K562 (cell line): ENCODE data around the gene SPATA16. TPM values are rescaled to one million over a fixed set of nuclear protein-coding genes. Genes with fewer than 3 reads are reported as not detected.

ENCODE experiments used
- ATAC-seq: fragments of 200-7000 bp; cut with Tn5 transposase; 3 replicates; pipeline ENCODE4 v1.9.1; 2020; ENCODE audit warnings: moderate library complexity
- BruUV-seq: library from RNA; stranded (reverse); fragments of 400-500 nt; replicated peaks from 2 replicates; lab custom pipeline; 2021; lab: Mats Ljungman, UMichigan
- CTCF ChIA-PET: fragments of 300-600 bp; formaldehyde crosslinking; extraction: SDS; loops from one replicate; lab custom pipeline; 2021; ENCODE audit warnings: low intra/inter-chr PET ratio; lab: Yijun Ruan, JAX
- POLR2A ChIA-PET: fragments of 300-600, 350-650 bp; sonication (Branson Sonifier 250); formaldehyde crosslinking; extraction: SDS; loops from one replicate; lab custom pipeline; 2021; ENCODE audit warnings: antibody characterized with exemption, inconsistent platforms; lab: Yijun Ruan, JAX
- DNase-seq, 4 experiments: peaks; one replicate each; pipeline versions ENCODE4 v3.0.0 to v3.0.0-alpha.2; 2011 to 2018; ENCODE audit warnings: low spot score in 3 of 4, mixed read lengths in 3 of 4; ENCODE audit errors: extremely low read depth in 1 of 4
- FAIRE-seq: peaks from 2 replicates; lab custom pipeline; 2011; peaks lifted over from hg19 to GRCh38; lab: Jason Lieb, UNC
- H2AFZ ChIP-seq: 2 replicates; pipeline ENCODE4 v1.6.0; 2011; ENCODE audit warnings: low read depth, low read length, control low read depth, inconsistent platforms
- H3K27ac ChIP-seq: fragments of 200-600 bp; 3 replicates; pipeline ENCODE4 v1.8.0; 2011; ENCODE audit warnings: low read depth, mild to moderate bottlenecking, control low read depth, inconsistent platforms, low read length, moderate library complexity, mixed read lengths; ENCODE audit errors: extremely low read depth
- H3K27me3 ChIP-seq, 2 experiments: fragments of 300-600 bp in 1 of 2; 2 replicates in 1 of 2; 3 replicates in 1 of 2; pipeline versions ENCODE4 v1.6.0 to v1.8.0; 2011; ENCODE audit warnings: inconsistent platforms in 2 of 2, low read length in 2 of 2, mild to moderate bottlenecking in 1 of 2, mixed read lengths in 1 of 2, moderate library complexity in 1 of 2; ENCODE audit not compliant: control insufficient read depth in 2 of 2, insufficient read depth in 2 of 2
- H3K36me3 ChIP-seq: fragments of 300-600 bp; 3 replicates; pipeline ENCODE4 v1.8.0; 2011; ENCODE audit warnings: mild to moderate bottlenecking, low read length, inconsistent platforms; ENCODE audit not compliant: control insufficient read depth, insufficient read depth
- H3K4me1 ChIP-seq, 2 experiments: fragments of 200-600 bp in 1 of 2; replicated peaks in 1 of 2; 2 replicates in 1 of 2; 3 replicates in 1 of 2; pipeline versions ENCODE4 v1.5.1 to v1.8.0; 2011; ENCODE audit warnings: inconsistent platforms in 2 of 2, low read length in 2 of 2, mild to moderate bottlenecking in 1 of 2, mixed read lengths in 1 of 2, moderate library complexity in 1 of 2; ENCODE audit not compliant: control insufficient read depth in 2 of 2, insufficient read depth in 2 of 2
- H3K4me2 ChIP-seq: 2 replicates; pipeline ENCODE4 v1.6.1; 2011; ENCODE audit warnings: low read length, control low read depth, inconsistent platforms, mixed read lengths; ENCODE audit not compliant: insufficient read depth
- H3K4me3 ChIP-seq: fragments of 200-600 bp; sonication (generic), shearing (Covaris generic); 2 replicates; pipeline ENCODE4 v1.5.1; 2016; ENCODE audit warnings: control low read depth, inconsistent platforms
- H3K79me2 ChIP-seq: fragments of 200-600 bp; 3 replicates; pipeline ENCODE4 v1.8.0; 2011; ENCODE audit warnings: low read length, inconsistent platforms; ENCODE audit not compliant: control insufficient read depth, insufficient read depth
- H3K9ac ChIP-seq, 2 experiments: 2 replicates each; pipeline versions ENCODE4 v1.6.0 to v1.6.1; 2011; ENCODE audit warnings: low read depth in 2 of 2, low read length in 2 of 2, control low read depth in 1 of 2, inconsistent platforms in 1 of 2, mild to moderate bottlenecking in 1 of 2, mixed read lengths in 1 of 2; ENCODE audit not compliant: insufficient read depth in 1 of 2
- H3K9me1 ChIP-seq: one replicate; pipeline ENCODE4 v1.6.0; 2011; ENCODE audit warnings: inconsistent platforms, mild to moderate bottlenecking, low read length, moderate library complexity; ENCODE audit not compliant: control insufficient read depth, insufficient read depth
- H3K9me3 ChIP-seq: replicated peaks from 2 replicates; pipeline ENCODE4 v1.5.1; 2011; ENCODE audit warnings: low read depth, low read length, inconsistent platforms; ENCODE audit not compliant: control insufficient read depth, insufficient read depth
- H4K20me1 ChIP-seq: replicated peaks from 2 replicates; pipeline ENCODE4 v1.6.1; 2011; ENCODE audit warnings: low read length, inconsistent platforms, mixed read lengths; ENCODE audit not compliant: control insufficient read depth, insufficient read depth
- BHLHE40 ChIP-seq: IDR thresholded peaks from 2 replicates; pipeline ENCODE4 v1.6.1; 2011; ENCODE audit warnings: low read length, improper control_type of control experiment
- CBFA2T2 ChIP-seq: fragments of 450-650 bp; conservative IDR thresholded peaks from 2 replicates; pipeline ENCODE4 v1.6.1; 2017; ENCODE audit warnings: mild to moderate bottlenecking
- HEY1 ChIP-seq: fragments of 250-450 bp; sonication (Bioruptor Pico); IDR thresholded peaks from 2 replicates; pipeline ENCODE4 v1.5.0; 2020; ENCODE audit warnings: mild to moderate bottlenecking, moderate library complexity, borderline replicate concordance
- HNRNPLL ChIP-seq: fragments of 200-400 bp; formaldehyde crosslinking; IDR thresholded peaks from 2 replicates; pipeline ENCODE4 v1.6.1; 2017; ENCODE audit warnings: low read length, low read depth, mild to moderate bottlenecking; ENCODE audit not compliant: poor library complexity, severe bottlenecking
- RAD51 ChIP-seq: fragments of 450-650 bp; IDR thresholded peaks from 2 replicates; pipeline ENCODE4 v1.7.1; 2016; ENCODE audit warnings: low read depth, mild to moderate bottlenecking, borderline replicate concordance
- USF2 ChIP-seq: sonication (generic); formaldehyde crosslinking; IDR thresholded peaks from 2 replicates; pipeline ENCODE4 v1.5.0; 2020; ENCODE audit warnings: missing genetic modification reagents
- WGBS: fragments of 100-300 bp; shearing (Covaris generic); methylation state at CpG from one replicate; pipeline ENCODE4 v1.1.6; 2016; ENCODE audit warnings: low coverage, mixed read lengths; ENCODE audit not compliant: insufficient coverage; ENCODE audit errors: missing lambda C conversion rate; 5-methylcytosine and 5-hydroxymethylcytosine counted together
- in situ Hi-C: fragments of 300-500 bp; cut with MboI; formaldehyde crosslinking; loops from 4 replicates; pipeline ENCODE4 v1.15.0; 2018; ENCODE audit warnings: inconsistent platforms, mixed read lengths
- intact Hi-C: fragments of 100-400 bp; cut with micrococcal nuclease; formaldehyde crosslinking; loops from 2 replicates; pipeline ENCODE4 v1.14.2; 2022
- polyA plus RNA-seq, 8 experiments: library from polyadenylated mRNA; depleted of rRNA in 4 of 8; stranded (reverse) in 5 of 8; unstranded in 3 of 8; fragments of >200 nt; fragmentation: Nextera tagmentation in 2 of 8; fragmentation: Illumina TruSeq in 1 of 8; extraction: Ambion mirVana in 2 of 8; extraction: Trizol in 1 of 8; gene quantifications; 2 replicates each; pipeline versions ENCODE4 v1.2.1 to v1.2.3, GENCODE V29; 2011 to 2014; ENCODE audit warnings: inconsistent platforms in 1 of 8, missing spikeins in 1 of 8
- total RNA-seq, 7 experiments: library from RNA; depleted of rRNA in 6 of 7; stranded (reverse); fragments of >200 nt in 6 of 7; fragmentation: Illumina TruSeq in 2 of 7; extraction: Trizol in 2 of 7; gene quantifications; 2 replicates each; pipeline versions ENCODE4 v1.2.1 to v1.2.3, GENCODE V29; 2011 to 2021; ENCODE audit warnings: low replicate concordance in 1 of 7
- TF ChIP-seq, protein P1 (sequence below): fragments of 450-650 bp; formaldehyde crosslinking; IDR thresholded peaks from 2 replicates; pipeline ENCODE4 v1.4.0; 2020; ENCODE audit warnings: mild to moderate bottlenecking, mixed read lengths

Gene SPATA16
- total and polyA plus RNA-seq, 9 of the 15 experiments (the other 6 are each of a cell fraction or from before 2014, with no cell fraction given) = not detected

GRCh38 chr3:172951511-172951910 is 189.5 kb downstream of the SPATA16 start:
- no peaks in the 10 kb centered on the region for H3K9me1 ChIP-seq
- no peaks in the 10 kb centered on the region for H3K79me2 ChIP-seq
- intact Hi-C loops = no loop called here
- no peaks in the 10 kb centered on the region for H3K36me3 ChIP-seq
- H4K20me1 ChIP-seq = no peaks in the 10 kb centered on the region
- no peak for ATAC-seq
- BruUV-seq = no TSS peak
- ChIA-PET CTCF (no interaction called here), POLR2A (no interaction called here)
- no peaks in the 10 kb centered on the region; a peak in 1 of 5 replicates for H3K4me1 ChIP-seq
- H3K27ac ChIP-seq = no peak overlapping the region
- no peak overlapping the region for H3K4me2 ChIP-seq
- no peaks in the 10 kb centered on the region for H3K9me3 ChIP-seq
- no peak for DNase-seq
- no peak for FAIRE-seq
- TF ChIP-seq BHLHE40 (0 out of 2 replicates have a peak, but pooled peaks have one; percentile 24), RAD51 (peak; percentile 69; the same call in 1 of the 2 replicates), HNRNPLL (no peak), CBFA2T2 (0 out of 2 replicates have a peak, but pooled peaks have one; percentile 25), USF2 (peak; percentile 51), HEY1 (CRISPR knock-in tag) (no peak)
- TF ChIP-seq, protein P1, sequence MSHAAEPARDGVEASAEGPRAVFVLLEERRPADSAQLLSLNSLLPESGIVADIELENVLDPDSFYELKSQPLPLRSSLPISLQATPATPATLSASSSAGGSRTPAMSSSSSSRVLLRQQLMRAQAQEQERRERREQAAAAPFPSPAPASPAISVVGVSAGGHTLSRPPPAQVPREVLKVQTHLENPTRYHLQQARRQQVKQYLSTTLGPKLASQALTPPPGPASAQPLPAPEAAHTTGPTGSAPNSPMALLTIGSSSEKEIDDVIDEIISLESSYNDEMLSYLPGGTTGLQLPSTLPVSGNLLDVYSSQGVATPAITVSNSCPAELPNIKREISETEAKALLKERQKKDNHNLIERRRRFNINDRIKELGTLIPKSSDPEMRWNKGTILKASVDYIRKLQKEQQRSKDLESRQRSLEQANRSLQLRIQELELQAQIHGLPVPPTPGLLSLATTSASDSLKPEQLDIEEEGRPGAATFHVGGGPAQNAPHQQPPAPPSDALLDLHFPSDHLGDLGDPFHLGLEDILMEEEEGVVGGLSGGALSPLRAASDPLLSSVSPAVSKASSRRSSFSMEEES (CRISPR knock-in tag) = peak; percentile 89
- in situ Hi-C loops = no loop called here
- no peak overlapping the region for H3K9ac ChIP-seq
- H2AFZ ChIP-seq = no peak overlapping the region
- no peak overlapping the region for H3K4me3 ChIP-seq
- H3K27me3 ChIP-seq = no peaks in the 10 kb centered on the region
- 13% methylated on average over 2 of the region's 2 CpGs for whole genome bisulfite sequencing
